H1 (cell line): ENCODE measurements around the gene GFRAL. TPM values are rescaled to one million over a fixed set of nuclear protein-coding genes. Genes with fewer than 3 reads are reported as not detected.

Experiments
- CHD7 ChIP-seq: fragments of 300-600 bp; sonication (generic); IDR thresholded peaks from 2 replicates; pipeline ENCODE4 v1.7.1; 2012; ENCODE audit warnings: low read length, moderate library complexity, mild to moderate bottlenecking, inconsistent platforms; ENCODE audit not compliant: insufficient replicate concordance
- CTCF ChIP-seq, 3 experiments: IDR thresholded peaks; 1 replicate in 2 of 3; 2 replicates in 1 of 3; pipeline versions ENCODE4 v1.5.1 to v1.6.1; 2011; ENCODE audit warnings: low read length in 3 of 3, mild to moderate bottlenecking in 3 of 3, inconsistent platforms in 2 of 3, low read depth in 1 of 3, moderate library complexity in 1 of 3; ENCODE audit not compliant: insufficient read depth in 1 of 3; ENCODE audit errors: control extremely low read depth in 1 of 3
- RAD21 ChIP-seq, 2 experiments: IDR thresholded peaks in 1 of 2; conservative IDR thresholded peaks in 1 of 2; 2 replicates each; pipeline ENCODE4 v1.6.1; 2011; ENCODE audit warnings: low read depth in 2 of 2, low read length in 2 of 2, improper control_type of control experiment in 1 of 2, inconsistent platforms in 1 of 2, mild to moderate bottlenecking in 1 of 2, moderate library complexity in 1 of 2
- polyA plus RNA-seq, 7 experiments: library from polyadenylated mRNA; depleted of rRNA in 3 of 7; stranded (reverse) in 5 of 7; unstranded in 2 of 7; fragments of >200 nt in 5 of 7; fragments of 200-250 nt in 2 of 7; gene quantifications; 1 replicate in 5 of 7; 2 replicates in 1 of 7; 4 replicates in 1 of 7; pipeline versions ENCODE4 v1.2.1 to v1.2.3, GENCODE V29; 2011 to 2013; ENCODE audit warnings: missing spikeins in 2 of 7, mixed read lengths in 2 of 7
- total RNA-seq: library from RNA; stranded (reverse); fragmentation: NEBNext Ultra II Directional; extraction: Animal tissue kit (Norgen Biotek cat#: 25700); gene quantifications from 2 replicates; pipeline ENCODE4 v1.2.1, GENCODE V29; 2021

The GFRAL gene
- total and polyA plus RNA-seq, 2 of the 8 experiments (the other 6 are each of a cell fraction or from before 2014, with no cell fraction given) = not detected

GRCh38 chr6:55445648-55446204 is 118.5 kb downstream of the GFRAL start (continued):
- TF ChIP-seq CHD7 = no peak
- peak; percentile 74 to 82 for TF ChIP-seq RAD21 (IDR thresholded peaks at IDR 0.05 in 1 of 2, conservative IDR thresholded peaks at IDR 0.05 in 1 of 2; ENCODE audit: low read depth in 2 of 2, low read length in 2 of 2)
- peak in 2 of 3 experiments; percentile 31 to 35; a peak in 2 of 4 replicates for TF ChIP-seq CTCF (IDR thresholded peaks at IDR 0.05; ENCODE audit: control extremely low read depth in 1 of 3, insufficient read depth in 1 of 3, low read depth in 1 of 3, low read length in 3 of 3)
